ENCODE measurements around the gene RAC2.
"Not testable (repeated sequence)": the region's sequence is repeated elsewhere in the genome, so short reads cannot be mapped to it uniquely, and the experiment has no call there.

Gene RAC2

GRCh38 chr22:37235897-37236607 lies 8.0 kb downstream of the RAC2 start:
- no peak for DNase-seq (ENCODE audit: low read depth in 1 of 2, low spot score in 1 of 2)

- no peak for DNase-seq (ENCODE audit: low read depth in 1 of 2, low spot score in 1 of 2)
Observed at GRCh38 chr22:37234736-37235711, 9.0 kb downstream of the RAC2 start.

GRCh38 chr22:37233751-37234631 lies 10.1 kb downstream of the RAC2 start:
- DNase-seq (ENCODE audit: low read depth in 1 of 2, low spot score in 1 of 2) = no peak

- not testable (repeated sequence) for DNase-seq (ENCODE audit: low read depth in 1 of 2, low spot score in 1 of 2)
Observed at GRCh38 chr22:37233371-37233750, 10.7 kb downstream of the RAC2 start.

- no peak for DNase-seq (ENCODE audit: low read depth in 1 of 2, low spot score in 1 of 2)
Observed at GRCh38 chr22:37232140-37232998, 11.7 kb downstream of the RAC2 start.

GRCh38 chr22:37231406-37232139 lies 12.5 kb downstream of the RAC2 start:
- no peak for DNase-seq (ENCODE audit: low read depth in 1 of 2, low spot score in 1 of 2)

- peak in 1 of 2 donors; percentile 77 for DNase-seq (ENCODE audit: low read depth in 1 of 2, low spot score in 1 of 2)
Observed at GRCh38 chr22:37230673-37231405, 13.2 kb downstream of the RAC2 start.

- DNase-seq (ENCODE audit: low read depth in 1 of 2, low spot score in 1 of 2) = peak; percentile 75 to 89
Observed at GRCh38 chr22:37229805-37230672, 14.0 kb downstream of the RAC2 start.

GRCh38 chr22:37229012-37229804 lies 14.9 kb downstream of the RAC2 start:
- DNase-seq (ENCODE audit: low read depth in 1 of 2, low spot score in 1 of 2) = no peak

GRCh38 chr22:37228106-37229011 lies 15.7 kb downstream of the RAC2 start:
- DNase-seq (ENCODE audit: low read depth in 1 of 2, low spot score in 1 of 2) = no peak

GRCh38 chr22:37226514-37226913 lies 17.6 kb downstream of the RAC2 start:
- DNase-seq (ENCODE audit: low read depth in 1 of 2, low spot score in 1 of 2) = no peak

- no peak for DNase-seq (ENCODE audit: low read depth in 1 of 2, low spot score in 1 of 2)
Observed at GRCh38 chr22:37226087-37226486, 18.0 kb downstream of the RAC2 start.

GRCh38 chr22:37225481-37225880 lies 18.6 kb downstream of the RAC2 start:
- no peak for DNase-seq (ENCODE audit: low read depth in 1 of 2, low spot score in 1 of 2)

GRCh38 chr22:37224757-37225420 lies 19.2 kb downstream of the RAC2 start:
- no peak for DNase-seq (ENCODE audit: low read depth in 1 of 2, low spot score in 1 of 2)

GRCh38 chr22:37223965-37224551 lies 20.0 kb downstream of the RAC2 start:
- DNase-seq (ENCODE audit: low read depth in 1 of 2, low spot score in 1 of 2) = no peak

Data from activated CD4-positive, alpha-beta T cell treated with anti-CD3 and anti-CD28 coated beads, Interleukin-2, amount 50 U/mL, for 24 hours (primary cell).